CD4-positive, alpha-beta T cell treated with Interleukin-17A for 1 hour (primary cell): ENCODE data around the gene TSPAN9.
A peak's percentile ranks its signal among the peaks of the same experiment; 100 is the strongest.
"Not testable (repeated sequence)": the region's sequence is repeated elsewhere in the genome, so short reads cannot be mapped to it uniquely, and the experiment has no call there.

ENCODE experiments used
- DNase-seq: peaks from one replicate; pipeline ENCODE4 v3.0.0-alpha.2; 2020

TSPAN9 gene

DNA sequence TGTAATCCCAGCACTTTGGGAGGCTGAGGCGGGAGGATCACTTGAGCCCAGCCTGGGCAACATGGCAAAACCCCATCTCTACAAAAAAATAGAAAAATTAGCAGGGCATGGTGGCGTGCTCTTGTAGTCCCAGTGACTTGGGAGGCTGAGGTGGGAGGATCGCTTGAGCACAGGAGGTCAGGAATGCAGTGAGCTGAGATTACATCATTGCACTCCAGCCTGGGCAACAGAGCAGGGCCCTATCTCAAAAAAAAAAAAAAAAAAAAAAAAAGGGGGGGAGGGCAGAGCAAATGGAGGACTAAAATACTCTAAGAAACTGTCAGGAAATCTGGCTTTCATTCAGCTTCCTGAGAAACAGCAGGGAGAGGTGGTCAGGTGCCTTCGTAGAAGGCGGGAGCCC is 31.7 kb upstream of the TSPAN9 start:
- DNase-seq: no peak

DNA sequence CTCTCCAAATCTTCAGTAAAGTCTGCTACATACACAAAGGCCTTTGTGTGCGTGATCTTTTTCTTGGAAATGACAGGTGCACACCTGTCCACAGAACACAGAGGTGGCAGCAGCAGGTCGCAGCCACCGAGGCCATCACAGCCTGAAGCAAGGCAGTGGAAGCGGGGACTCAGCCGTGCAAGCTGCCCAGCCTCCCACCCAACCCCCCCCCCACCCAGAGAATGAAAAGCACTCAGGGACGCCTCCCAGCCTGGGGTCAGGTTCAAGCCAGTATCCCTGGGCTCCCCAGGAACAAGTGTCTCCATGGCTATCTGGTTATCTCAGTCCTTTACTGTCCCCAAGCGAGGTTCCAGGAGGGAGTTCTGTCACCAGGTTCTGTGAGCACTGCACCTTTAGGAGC is 31.2 kb upstream of the TSPAN9 start:
- no peak for DNase-seq

DNA sequence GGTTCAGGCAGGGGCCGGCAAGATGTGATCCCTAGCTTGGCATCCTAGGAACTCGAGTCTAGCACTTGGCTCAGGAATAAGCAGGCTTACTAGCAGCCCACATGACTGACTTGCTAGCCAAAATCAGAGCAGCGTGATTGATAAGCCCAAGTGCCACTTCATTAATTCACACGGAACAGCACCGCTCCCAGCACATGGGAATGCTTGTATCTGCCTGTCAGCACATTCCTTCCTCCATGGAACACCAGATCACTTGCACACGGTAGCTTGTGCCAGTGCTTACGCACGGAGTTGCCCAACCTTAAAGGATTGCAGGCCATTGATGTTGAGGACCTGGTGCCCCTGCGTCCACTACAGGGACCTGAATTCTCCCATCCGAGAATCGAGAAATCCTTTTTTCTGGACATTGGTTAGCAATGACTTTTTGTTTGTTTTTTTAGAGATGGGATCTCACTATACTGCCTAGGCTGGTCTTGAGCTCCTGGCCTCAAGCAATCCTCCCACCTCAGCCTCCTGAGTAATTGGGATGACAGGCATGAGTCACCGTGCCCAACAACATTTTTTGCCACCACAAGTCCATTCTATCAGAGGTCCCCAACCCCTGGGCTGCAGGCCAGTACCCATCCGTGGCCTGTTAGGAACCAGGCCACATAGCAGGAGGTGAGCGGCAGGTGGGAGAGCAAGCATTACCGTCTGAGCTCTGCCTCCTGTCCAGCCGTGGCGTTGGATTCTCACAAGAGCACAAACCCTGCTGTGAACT is 30.6 kb upstream of the TSPAN9 start:
- no peak for DNase-seq

DNA sequence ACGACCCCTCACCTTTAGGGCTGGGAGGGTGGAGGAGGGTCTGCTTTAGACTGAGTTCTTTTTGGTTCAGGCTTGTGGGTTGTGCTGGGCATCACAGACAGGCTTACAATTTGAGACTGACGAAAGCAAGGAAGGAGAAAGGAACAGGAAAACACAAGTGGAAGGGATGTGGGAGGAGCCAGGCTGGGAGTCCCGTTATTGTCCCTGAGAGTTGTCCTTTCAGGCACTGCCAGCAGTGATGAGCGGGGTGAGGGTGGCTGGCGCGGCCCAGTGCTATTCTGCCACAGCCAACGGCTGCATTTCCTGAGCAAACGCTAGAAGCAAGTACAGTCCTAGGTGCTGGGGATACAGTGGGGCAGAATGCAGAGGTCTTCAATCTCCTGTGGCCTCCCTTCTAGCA is 29.2 kb upstream of the TSPAN9 start:
- DNase-seq: no peak

DNA sequence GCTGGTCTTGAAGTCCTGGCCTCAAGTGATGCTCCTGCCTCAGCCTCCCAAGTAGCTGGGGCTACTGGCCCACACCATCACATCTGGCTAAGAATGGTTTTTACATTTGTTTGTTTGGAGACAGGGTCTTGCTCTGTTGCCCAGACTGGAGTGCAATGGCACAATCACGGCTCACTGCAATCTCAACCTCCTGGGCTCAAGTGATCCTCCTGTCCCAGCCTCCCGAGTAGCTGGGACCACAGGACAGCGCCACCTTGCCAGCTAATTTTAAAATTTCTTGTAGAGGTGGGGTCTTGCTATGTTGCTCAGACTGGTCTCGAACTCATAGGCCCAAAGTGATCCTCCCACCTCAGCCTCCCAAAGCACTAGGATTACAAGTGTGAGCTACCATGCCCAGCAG is 28.6 kb upstream of the TSPAN9 start:
- no peak for DNase-seq

DNA sequence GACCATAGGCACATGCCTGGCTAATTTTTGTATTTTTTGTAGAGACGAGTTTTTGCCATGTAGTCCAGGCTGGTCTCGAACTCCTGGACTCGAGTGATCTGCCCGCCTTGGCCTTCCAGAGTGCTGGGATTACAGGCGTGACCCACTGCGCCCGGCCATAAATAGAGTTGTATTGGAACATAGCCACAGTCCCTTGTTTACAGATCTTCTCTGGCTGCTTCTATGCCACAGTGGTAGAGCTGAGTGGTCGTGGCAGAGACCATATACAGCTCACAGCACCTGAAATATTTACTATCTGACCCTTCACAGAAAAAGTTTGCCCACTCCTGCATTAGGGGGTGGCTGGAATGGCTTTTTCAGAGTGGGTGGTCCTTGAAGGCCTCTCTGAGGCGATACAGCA is 28.0 kb upstream of the TSPAN9 start:
- no peak for DNase-seq

DNA sequence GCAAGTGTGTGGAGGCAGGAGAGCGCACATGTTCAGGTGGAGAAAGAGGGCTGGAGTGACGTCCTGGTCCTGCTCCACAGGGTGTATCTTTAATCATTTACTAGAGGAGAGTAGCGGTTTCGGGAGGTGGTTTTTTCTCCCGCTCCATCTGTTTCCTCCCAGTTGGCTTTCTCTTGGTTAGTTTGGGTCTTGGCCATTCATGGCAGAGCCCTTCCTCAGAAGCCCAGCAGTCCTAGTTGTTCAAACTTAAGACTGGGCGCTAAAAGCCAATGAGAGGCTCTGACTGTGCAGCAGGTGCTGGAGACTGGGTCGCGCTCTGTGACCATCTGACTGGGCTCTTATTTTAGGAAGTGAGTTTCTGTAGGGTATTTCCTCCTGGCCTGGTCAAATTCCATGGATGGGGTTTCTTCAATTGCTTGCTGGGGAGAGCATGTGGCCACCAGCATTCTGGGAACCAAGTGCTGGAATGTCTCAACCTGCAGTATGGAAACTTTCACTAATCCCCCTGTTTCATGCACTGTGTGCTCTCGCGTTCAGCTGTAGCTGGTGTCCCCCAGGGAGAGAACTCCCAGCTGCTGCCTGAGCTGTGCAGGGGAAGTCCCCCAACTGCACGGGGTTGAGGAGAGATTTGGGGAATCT is 27.4 kb upstream of the TSPAN9 start:
- no peak for DNase-seq

DNA sequence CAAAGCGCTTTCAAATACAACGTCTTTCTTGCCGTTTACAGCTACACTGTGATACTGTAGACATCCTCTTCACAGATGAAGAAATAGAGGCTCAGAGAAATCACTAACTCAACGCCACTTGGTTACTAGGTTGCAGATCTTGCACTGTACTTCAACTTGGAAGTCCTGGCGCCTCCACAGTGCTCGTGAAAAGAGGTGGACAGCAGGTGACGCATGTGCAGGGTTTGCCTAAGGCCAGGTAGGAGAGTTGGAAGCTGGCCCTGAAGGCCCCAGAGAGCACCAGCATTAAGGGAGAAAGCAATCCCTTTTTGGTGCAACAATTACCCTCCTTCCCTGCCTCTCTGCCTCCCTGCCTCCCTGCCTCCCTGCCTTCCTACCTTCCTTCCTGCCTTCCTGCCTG is 22.8 kb upstream of the TSPAN9 start:
- no peak for DNase-seq

DNA sequence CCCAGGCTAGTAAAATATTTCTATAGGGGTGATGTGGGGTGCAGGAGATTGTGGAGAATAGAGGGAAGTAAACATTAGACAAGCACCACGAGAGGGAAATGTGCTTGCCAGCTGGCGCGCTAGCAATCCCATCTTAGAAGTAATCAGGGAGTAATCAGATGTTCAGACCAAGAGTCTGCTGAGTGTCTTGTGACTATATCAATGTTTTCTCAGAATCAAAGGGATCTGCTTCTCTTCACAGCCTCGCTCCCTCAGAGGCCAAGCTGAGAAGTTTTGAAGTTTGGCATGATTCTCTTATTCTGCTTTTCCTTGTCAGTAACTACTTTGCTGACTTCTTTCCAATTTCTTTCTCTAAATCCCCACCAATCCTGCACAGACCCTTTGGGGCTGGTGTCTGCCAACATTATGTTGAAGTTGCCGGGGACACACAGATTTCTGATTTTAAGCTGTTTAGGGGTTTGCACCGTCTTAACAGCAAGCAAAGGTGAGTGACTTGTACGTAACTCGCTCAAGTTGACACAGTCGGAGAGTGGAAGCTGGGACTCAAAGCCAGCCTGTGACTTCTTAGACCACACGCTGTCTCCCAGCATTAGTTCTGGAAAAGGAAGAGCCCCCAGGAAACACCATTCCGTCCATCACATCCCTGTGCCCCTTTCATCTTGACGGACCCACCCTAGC is 22.0 kb upstream of the TSPAN9 start:
- DNase-seq: no peak

DNA sequence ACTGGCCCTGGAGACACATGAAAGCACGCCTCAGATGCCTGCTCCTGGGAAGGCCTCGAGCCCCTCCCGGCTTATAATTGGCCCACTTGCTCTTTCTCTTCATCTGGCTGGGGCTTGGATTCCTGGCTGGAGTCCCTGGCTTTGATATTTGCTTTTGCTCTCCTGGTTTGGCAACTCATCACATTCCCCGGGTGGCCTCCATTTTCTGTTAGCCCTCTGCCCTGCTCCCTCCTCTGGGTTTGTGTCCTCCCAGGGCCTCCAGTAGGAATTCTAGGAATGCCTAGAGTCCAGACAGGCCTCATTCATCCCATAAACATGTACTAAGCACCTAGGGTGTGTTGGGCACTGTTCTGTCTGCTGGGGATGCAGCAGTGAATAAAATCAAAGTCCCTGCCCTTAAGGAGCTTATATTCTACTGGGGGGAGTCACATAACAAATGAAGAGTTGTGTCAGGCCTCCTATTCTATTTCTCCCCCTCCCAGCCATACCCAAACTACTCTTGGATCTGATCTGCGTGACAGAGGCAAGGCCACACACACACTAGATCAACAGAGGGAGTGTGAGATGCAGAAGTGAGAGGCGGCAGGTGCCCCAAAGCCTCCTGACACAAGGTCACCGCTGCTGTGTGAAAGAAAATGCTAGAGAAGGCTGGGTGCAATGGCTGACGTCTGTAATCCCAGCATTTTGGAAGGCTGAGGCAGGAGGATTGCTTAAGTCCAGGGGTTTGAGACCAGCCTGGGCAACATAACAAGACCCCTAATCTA is 21.3 kb upstream of the TSPAN9 start:
- no peak for DNase-seq

DNA sequence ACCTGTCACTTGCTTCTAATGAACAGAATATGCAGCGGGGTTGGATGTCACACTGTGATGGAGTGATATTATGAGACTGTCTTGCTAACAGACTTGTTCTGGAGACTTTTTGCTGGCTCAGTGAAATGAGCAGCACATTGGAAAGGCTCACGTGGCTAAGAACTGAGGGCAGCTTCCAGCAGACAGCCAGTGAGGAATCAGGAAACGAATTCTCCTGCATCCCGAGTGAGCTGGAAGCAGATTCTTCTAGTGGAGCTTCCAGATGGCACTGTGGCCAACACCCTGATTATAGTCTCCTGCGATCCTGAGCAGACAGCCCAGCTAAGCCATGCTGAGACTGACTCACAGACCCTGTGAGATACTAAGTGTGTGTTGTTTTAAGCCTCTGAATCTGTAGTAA is 16.1 kb upstream of the TSPAN9 start:
- no peak for DNase-seq

DNA sequence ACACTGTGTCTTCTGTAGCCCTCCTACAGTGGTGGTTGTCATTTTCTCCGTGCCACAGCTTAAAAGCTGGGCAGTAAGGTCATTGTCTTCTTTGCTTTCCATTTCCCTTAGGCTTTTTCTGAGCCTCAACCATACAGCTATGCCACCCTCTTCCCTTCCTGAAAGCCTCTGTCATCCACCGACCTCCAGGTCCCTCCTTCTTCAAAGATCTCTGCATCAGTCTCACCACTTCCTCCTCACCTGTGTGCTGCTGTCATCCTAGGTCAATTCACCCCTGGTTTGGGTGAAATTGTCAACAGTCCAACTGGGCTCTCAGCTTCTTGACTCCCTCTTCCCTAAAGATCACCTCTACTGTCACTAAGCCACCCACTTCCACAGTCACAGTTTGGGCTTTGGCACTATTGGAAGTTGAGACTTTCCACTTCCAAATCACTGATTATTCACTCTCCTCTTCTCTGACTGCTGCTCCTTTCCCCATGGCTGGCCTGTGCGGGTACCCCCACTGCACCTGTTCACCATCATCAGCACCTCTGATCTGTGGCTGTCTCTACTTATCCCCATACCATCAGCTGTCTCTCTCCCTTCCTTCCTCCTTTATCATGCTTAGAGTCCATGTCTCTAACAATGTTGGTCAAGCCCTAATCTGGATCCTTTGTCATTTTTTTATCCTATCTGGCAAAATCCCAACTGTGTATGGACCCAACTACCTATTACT is 15.5 kb upstream of the TSPAN9 start:
- no peak for DNase-seq

DNA sequence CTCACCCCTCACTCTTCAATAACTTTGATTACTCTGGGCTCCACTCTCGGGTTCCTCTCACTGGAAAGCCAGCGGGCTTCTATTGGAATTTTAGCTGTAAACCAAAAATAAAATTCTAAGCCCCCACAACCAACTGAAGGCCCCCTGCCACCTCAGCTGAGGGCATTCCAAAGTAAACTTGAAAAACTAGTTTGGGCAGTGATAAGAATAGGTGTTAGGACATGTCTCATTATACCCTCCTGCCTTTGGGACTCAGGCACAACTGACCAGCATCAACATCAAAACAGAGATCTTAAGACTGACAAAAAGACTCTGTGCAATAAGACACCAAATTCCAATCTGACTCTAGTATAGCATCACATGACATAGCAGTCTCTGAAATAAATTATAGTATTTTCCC is 11.9 kb upstream of the TSPAN9 start:
- no peak for DNase-seq

DNA sequence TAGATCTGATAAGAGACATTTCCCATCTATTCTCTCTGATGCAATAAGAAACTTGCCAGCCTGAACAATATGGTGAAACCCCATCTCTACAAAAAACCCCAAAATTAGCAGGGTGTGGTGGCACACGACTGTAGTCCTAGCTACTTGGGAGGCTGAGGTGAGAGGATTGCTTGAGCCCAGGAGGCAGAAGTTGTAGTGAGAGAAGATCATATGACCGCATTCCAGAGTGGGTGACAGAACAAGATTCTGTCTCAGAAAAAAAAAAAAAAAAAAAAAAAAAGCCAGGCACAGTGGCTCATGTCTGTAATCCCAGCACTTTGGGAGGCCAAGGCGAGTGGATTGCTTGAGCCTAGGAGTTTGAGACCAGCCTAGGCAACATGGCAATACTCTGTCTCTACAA is 11.3 kb upstream of the TSPAN9 start:
- DNase-seq: not testable (repeated sequence)

DNA sequence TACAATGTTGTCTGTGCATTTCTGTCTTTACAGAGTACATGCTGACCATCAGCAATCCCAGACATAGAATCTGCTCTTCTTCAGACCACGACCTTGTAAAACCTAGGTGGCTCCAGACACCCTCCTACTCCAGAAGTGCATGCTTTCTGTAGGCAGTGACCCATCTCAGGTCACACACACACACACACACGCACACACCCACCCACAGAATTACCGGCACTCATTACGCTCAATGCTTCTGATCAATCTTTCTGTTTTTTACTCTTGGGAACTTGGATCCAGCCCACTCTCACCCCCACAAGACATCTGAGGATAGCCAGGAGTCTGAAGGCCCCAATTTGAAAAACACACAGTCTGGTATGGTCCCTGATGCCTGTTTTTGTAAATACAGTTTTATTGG is 7.5 kb upstream of the TSPAN9 start:
- DNase-seq: no peak

DNA sequence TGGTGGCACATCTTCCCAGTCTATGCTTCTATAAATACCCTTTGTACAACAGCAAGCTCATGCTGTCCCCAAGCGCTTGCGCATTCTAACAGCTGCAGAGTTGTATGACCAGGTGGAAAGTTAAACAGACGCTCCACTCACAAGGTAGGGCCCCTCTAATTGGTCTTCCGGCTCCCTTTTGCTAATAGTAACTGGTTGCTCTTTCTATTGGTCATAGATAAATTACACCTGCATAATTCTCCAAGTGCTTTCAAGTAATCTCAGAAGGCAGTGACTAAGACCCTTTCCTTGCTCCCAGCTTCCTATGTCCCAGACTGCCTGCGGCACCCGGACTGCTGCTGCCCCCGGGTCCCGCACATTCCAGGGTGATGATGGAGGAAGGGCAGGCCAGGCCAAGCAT is 6.1 kb upstream of the TSPAN9 start:
- no peak for DNase-seq

DNA sequence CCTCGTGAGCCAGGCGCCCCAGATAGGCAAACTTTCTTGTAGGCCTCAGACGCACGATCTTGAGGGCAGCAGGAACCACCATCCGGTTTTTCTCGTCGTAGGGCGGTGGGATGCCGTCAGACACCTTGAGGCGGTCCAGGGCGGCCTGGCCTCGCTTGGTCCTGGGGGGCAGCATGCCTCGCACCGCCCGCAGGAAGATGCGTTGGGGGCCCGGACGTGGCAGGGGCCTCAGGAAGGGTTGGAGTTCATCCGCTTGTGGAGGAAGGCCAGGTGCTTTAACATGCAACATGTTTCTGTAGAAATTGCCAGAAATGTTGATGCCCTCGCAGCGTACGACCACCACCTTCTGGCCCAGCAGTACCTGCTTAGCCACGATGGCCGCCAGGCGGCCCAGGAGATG is 5.5 kb upstream of the TSPAN9 start:
- no peak for DNase-seq

DNA sequence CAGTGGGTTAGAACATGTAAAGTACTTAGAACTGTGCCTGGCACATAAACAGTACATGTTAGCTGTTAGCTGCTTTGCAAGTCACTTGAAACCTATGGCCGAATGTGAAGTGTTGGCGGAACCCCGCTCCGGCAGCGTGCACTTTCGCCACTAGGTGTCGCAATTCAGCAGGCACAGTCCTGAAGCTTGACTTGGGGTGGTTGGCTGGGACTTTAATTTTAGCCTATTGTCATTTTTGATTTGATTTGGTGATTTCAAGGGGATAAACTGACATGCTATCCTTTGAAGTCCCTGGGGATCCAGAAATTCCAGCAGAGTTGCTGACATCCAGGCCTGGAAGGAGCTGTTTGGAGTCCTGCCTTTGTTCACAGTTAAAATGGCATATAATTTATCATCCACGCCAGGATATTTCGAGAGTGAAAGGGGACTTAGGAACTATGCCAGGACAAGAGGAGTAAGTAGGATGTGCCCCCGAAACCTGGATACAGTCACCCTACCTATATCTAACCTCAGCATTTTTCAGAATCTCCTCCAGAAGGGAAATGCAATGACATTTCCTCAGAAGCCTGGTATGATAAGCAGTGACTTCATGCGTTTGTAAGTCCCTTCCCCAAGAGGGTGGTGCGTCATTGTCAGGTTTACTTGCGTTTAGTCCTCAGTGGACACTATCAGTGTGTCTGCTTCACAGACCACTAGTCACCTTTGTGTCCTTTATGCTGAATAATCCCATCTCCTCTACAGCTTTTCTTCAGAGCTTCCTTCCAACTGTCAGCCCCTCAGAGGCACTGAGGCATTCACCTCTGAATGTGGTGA is 3.5 kb upstream of the TSPAN9 start:
- DNase-seq: peak; percentile 86

DNA sequence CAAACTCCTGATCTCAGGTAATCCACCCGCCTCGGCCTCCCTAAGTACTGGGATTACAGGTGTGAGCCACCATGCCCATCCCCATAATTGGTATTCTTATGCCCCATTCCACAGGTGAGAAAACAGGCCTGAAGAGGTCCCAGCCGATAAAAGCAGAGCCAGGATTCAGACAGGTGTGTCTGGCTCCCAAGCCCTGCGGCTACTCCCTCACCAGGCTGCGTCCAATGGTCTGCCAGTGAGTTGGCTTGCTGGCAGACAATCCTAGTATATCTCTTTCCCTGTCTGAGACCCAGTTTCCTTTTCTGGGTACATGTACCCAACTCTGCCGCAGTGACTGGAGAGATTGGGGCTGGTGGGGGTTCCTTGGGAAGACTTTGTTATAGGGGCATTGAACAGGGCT is 1.9 kb upstream of the TSPAN9 start:
- no peak for DNase-seq

DNA sequence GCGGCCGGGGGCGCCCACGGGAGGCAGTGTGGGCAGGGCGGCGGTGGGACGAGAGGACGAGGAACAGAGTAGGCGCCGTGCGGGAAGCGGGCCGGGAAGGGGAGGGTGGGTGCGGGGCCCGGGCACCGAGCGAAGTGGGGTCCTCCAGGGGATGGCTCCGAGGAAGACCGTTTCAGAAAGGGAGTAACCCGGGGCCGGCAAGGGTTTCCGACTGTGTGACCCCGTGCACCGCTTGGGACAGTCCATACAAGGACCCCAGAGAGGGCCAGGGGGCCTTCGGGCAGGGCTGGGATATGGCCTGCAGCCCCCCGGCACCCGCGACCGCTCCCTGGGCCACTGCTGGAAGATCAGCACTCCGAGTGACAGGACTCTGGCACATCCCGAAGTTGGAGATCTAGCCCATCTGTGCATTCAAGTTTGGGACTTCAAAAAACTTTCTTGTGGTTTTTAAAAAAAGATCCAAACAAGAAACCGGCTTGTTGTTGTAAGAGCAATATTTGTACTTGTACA is 448 bp downstream of the TSPAN9 start:
- DNase-seq: peak; percentile 12

DNA sequence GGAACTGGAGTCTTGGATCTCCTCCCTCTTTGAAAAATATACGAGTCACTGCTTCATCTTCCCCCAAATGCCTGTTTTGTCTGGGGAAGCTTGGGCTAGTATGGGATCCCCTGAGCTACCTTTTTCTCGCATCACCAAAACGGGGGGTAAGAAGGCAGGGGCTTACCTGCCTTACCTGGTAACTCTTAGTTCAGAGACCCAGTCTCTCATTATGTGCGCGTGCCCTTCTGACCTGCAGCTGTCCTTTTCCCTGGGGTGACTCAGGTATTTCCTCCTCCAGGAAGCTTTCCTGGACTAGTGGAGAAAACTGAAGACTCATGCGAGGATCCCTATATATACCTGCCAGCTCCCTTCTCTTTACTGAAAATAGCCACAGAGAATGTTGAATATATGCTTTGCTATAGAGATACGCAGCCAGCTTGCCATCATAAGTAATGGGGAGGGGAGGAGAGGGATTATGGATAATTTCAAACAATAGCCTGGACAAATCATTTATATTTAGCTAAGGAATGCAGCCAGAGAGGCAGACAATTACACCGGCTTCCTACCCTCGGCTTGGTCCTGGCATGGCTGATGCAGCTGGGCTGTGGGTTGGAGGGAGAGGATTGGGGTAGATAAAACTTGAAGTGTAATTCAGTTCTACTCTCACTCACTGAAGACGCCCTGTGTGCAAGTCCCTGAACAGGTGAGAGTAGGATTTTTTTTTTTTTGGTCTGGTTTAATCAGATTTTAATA is 1.1 kb downstream of the TSPAN9 start:
- DNase-seq: no peak
